SK-N-MC (cell line): ENCODE measurements around the gene SLC26A11.

Source experiments
- EZH2 ChIP-seq: fragments of 200-600 bp; sonication (generic); IDR thresholded peaks from one replicate; pipeline ENCODE4 v1.6.1; 2017; ENCODE audit warnings: antibody characterized with exemption
- FOXP2 ChIP-seq: optimal IDR thresholded peaks from 2 replicates; pipeline ENCODE3; 2011; ENCODE audit warnings: mild to moderate bottlenecking, moderate library complexity; ENCODE audit not compliant: insufficient read depth; ENCODE audit errors: extremely low read length, control extremely low read depth
- POLR2AphosphoS5 ChIP-seq: IDR thresholded peaks from 2 replicates; pipeline ENCODE4 v1.6.1; 2012; ENCODE audit warnings: mild to moderate bottlenecking, low read depth, low read length, borderline replicate concordance

- TF ChIP-seq EZH2 (no peak), POLR2AphosphoS5 (no peak), FOXP2 (no peak)
Measured at GRCh38 chr17:80181431-80181830, 38.8 kb upstream of the SLC26A11 start.
